K562 (cell line): ENCODE data around the gene MYL11. TPM values are rescaled to one million over a fixed set of nuclear protein-coding genes. Genes with fewer than 3 reads are reported as not detected.
A peak's percentile ranks its signal among the peaks of the same experiment; 100 is the strongest.

Experiments
- C11orf30 ChIP-seq: fragments of 450-650 bp; IDR thresholded peaks from 2 replicates; pipeline ENCODE4 v1.6.1; 2016; ENCODE audit warnings: low read depth, mild to moderate bottlenecking
- CEBPB ChIP-seq: fragments of 450-650 bp; IDR thresholded peaks from 2 replicates; pipeline ENCODE4 v1.6.1; 2016; ENCODE audit warnings: missing genetic modification characterization, missing compliant biosample characterization
- HLTF ChIP-seq: fragments of 450-650 bp; IDR thresholded peaks from 2 replicates; pipeline ENCODE4 v1.6.1; 2016
- MECOM ChIP-seq: fragments of 250-450 bp; sonication (Bioruptor Pico); IDR thresholded peaks from 2 replicates; pipeline ENCODE4 v1.8.0; 2022; ENCODE audit warnings: inconsistent platforms
- MLLT1 ChIP-seq, 2 experiments: fragments of 450-650 bp; IDR thresholded peaks; 2 replicates each; pipeline ENCODE4 v1.6.1; 2016
- MLX ChIP-seq, 2 experiments: fragments of 450-650 bp in 1 of 2; sonication (generic) in 1 of 2; formaldehyde crosslinking; conservative IDR thresholded peaks; 2 replicates each; pipeline versions ENCODE4 v1.4.0 to v1.8.1; 2020 to 2022; ENCODE audit warnings: mild to moderate bottlenecking in 1 of 2, missing genetic modification reagents in 1 of 2
- NKRF ChIP-seq: fragments of 450-650 bp; IDR thresholded peaks from 2 replicates; pipeline ENCODE4 v1.6.1; 2016; ENCODE audit warnings: borderline replicate concordance
- NONO ChIP-seq, 2 experiments: fragments of 200-400 bp in 1 of 2; fragments of 450-650 bp in 1 of 2; formaldehyde crosslinking in 1 of 2; IDR thresholded peaks; 2 replicates each; pipeline ENCODE4 v1.6.1; 2017; ENCODE audit warnings: low read depth in 2 of 2, mild to moderate bottlenecking in 2 of 2, moderate library complexity in 2 of 2, low read length in 1 of 2
- NR2F6 ChIP-seq: fragments of 450-650 bp; formaldehyde crosslinking; IDR thresholded peaks from 2 replicates; pipeline ENCODE4 v1.4.0; 2020; ENCODE audit warnings: mild to moderate bottlenecking
- PHF21A ChIP-seq: fragments of 450-650 bp; IDR thresholded peaks from 2 replicates; pipeline ENCODE4 v1.6.1; 2017; ENCODE audit warnings: low read depth, borderline replicate concordance
- PML ChIP-seq: IDR thresholded peaks from 2 replicates; pipeline ENCODE4 v1.6.1; 2012; ENCODE audit warnings: low read length, inconsistent platforms
- POLR2H ChIP-seq: IDR thresholded peaks from 2 replicates; pipeline ENCODE4 v1.6.1; 2016; ENCODE audit warnings: missing genetic modification characterization, low read depth, mild to moderate bottlenecking, control low read depth, missing compliant biosample characterization, moderate library complexity
- TAF7 ChIP-seq: fragments of 450-650 bp; IDR thresholded peaks from 2 replicates; pipeline ENCODE4 v1.6.1; 2016; ENCODE audit warnings: missing genetic modification characterization, missing compliant biosample characterization
- THAP7 ChIP-seq: fragments of 250-450 bp; sonication (Bioruptor Pico); IDR thresholded peaks from 2 replicates; pipeline ENCODE4 v1.5.0; 2021
- ZKSCAN1 ChIP-seq: fragments of 150-350 bp; IDR thresholded peaks from 2 replicates; pipeline ENCODE4 v1.6.1; 2016; ENCODE audit warnings: low read depth, low read length
- polyA plus RNA-seq, 8 experiments: library from polyadenylated mRNA; depleted of rRNA in 4 of 8; stranded (reverse) in 5 of 8; unstranded in 3 of 8; fragments of >200 nt; fragmentation: Nextera tagmentation in 2 of 8; fragmentation: Illumina TruSeq in 1 of 8; extraction: Ambion mirVana in 2 of 8; extraction: Trizol in 1 of 8; gene quantifications; 2 replicates each; pipeline versions ENCODE4 v1.2.1 to v1.2.3, GENCODE V29; 2011 to 2014; ENCODE audit warnings: inconsistent platforms in 1 of 8, missing spikeins in 1 of 8
- total RNA-seq, 7 experiments: library from RNA; depleted of rRNA in 6 of 7; stranded (reverse); fragments of >200 nt in 6 of 7; fragmentation: Illumina TruSeq in 2 of 7; extraction: Trizol in 2 of 7; gene quantifications; 2 replicates each; pipeline versions ENCODE4 v1.2.1 to v1.2.3, GENCODE V29; 2011 to 2021; ENCODE audit warnings: low replicate concordance in 1 of 7
- TF ChIP-seq, protein P1 (sequence below): fragments of 450-650 bp; formaldehyde crosslinking; IDR thresholded peaks from 2 replicates; pipeline ENCODE4 v1.4.0; 2020; ENCODE audit warnings: mild to moderate bottlenecking, moderate library complexity
- TF ChIP-seq, protein P2 (sequence below): fragments of 450-650 bp; formaldehyde crosslinking; IDR thresholded peaks from 2 replicates; pipeline ENCODE4 v1.4.0; 2022; ENCODE audit warnings: missing genetic modification characterization

MYL11 gene
- total and polyA plus RNA-seq, 9 of the 15 experiments (the other 6 are each of a cell fraction or from before 2014, with no cell fraction given), result 0.31 to 1.5 (median 0.73) TPM; not detected in 4

DNA sequence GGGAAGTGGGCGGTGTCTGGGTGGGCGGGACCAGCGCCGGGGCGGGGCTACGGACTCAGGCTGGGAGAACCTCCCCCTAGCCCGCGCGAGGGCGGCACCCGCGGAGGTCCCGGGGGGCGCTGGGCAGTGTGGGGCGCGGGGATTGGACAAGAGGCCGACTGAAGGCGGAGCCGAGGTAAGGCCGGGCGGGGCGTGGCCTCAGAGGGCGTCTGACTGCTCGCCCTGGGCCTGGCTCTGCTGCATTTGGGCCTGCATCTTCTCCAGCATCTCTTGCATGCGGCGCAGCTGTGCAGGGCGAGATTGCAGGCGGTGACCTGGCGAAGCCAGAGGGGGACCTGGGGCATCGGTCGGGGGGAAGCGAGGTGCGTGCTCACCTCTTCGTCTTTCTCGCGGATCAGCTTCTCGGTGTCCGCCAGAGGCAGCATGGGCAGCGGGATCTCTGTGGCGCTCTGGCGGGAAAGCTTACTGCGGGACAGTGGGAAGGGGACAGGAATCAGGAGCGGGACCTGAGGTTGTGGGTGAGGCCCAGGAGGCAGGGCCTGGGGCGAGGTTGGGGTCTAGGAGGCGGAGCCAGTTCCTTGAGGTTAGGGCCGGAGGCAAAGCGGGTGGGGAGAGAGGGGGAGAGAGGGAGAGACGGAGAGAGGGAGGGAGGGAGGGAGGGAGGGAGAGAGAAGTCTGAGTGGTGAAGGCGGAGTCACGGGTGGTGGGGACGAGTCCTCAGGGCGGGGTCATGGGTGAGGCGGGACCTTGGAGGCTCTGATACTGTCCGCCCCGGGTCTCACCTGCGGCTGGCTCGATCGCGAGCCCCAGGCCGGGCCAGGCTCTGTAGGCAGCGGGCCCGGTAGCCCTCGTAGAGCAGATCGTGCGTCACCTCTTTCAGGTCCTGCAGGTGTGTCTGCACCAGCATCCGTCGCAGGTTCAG is 3.9 kb downstream of the MYL11 start (continued):
- TF ChIP-seq NR2F6 (CRISPR knock-in tag) (peak; percentile 74; the same call in 1 of the 2 replicates), TAF7 (peak; percentile 66), C11orf30 (no peak), PML (peak; percentile 36; the same call in 1 of the 2 replicates), MLLT1 (IDR thresholded peaks at IDR 0.05) (peak in 1 of 2 experiments; percentile 61; a peak in 1 of 4 replicates), NKRF (peak; percentile 82), MECOM (CRISPR knock-in tag) (no peak), HLTF (peak; percentile 82; the same call in 1 of the 2 replicates), PHF21A (no peak; the same call in 1 of the 2 replicates), THAP7 (CRISPR knock-in tag) (0 out of 2 replicates have a peak, but pooled peaks have one; percentile 63), CEBPB (no peak), MLX (CRISPR knock-in tag; conservative IDR thresholded peaks at IDR 0.05) (0 out of 4 replicates have a peak, but pooled peaks of 1 of the 2 experiments have one; percentile 31), POLR2H (tag) (peak; percentile 74; the same call in 1 of the 2 replicates), NONO (IDR thresholded peaks at IDR 0.05; ENCODE audit: low read depth in 2 of 2, low read length in 1 of 2) (no peak), ZKSCAN1 (no peak)
- TF ChIP-seq, protein P1, sequence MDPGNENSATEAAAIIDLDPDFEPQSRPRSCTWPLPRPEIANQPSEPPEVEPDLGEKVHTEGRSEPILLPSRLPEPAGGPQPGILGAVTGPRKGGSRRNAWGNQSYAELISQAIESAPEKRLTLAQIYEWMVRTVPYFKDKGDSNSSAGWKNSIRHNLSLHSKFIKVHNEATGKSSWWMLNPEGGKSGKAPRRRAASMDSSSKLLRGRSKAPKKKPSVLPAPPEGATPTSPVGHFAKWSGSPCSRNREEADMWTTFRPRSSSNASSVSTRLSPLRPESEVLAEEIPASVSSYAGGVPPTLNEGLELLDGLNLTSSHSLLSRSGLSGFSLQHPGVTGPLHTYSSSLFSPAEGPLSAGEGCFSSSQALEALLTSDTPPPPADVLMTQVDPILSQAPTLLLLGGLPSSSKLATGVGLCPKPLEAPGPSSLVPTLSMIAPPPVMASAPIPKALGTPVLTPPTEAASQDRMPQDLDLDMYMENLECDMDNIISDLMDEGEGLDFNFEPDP, result no peak
- TF ChIP-seq, protein P2, sequence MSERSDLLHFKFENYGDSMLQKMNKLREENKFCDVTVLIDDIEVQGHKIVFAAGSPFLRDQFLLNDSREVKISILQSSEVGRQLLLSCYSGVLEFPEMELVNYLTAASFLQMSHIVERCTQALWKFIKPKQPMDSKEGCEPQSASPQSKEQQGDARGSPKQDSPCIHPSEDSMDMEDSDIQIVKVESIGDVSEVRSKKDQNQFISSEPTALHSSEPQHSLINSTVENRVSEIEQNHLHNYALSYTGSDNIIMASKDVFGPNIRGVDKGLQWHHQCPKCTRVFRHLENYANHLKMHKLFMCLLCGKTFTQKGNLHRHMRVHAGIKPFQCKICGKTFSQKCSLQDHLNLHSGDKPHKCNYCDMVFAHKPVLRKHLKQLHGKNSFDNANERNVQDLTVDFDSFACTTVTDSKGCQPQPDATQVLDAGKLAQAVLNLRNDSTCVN, result 0 out of 2 replicates have a peak, but pooled peaks have one; percentile 45
